ENCODE measurements around the gene EWSR1.
"Not testable (repeated sequence)": the region's sequence is repeated elsewhere in the genome, so short reads cannot be mapped to it uniquely, and the experiment has no call there.

The EWSR1 gene, protein sequence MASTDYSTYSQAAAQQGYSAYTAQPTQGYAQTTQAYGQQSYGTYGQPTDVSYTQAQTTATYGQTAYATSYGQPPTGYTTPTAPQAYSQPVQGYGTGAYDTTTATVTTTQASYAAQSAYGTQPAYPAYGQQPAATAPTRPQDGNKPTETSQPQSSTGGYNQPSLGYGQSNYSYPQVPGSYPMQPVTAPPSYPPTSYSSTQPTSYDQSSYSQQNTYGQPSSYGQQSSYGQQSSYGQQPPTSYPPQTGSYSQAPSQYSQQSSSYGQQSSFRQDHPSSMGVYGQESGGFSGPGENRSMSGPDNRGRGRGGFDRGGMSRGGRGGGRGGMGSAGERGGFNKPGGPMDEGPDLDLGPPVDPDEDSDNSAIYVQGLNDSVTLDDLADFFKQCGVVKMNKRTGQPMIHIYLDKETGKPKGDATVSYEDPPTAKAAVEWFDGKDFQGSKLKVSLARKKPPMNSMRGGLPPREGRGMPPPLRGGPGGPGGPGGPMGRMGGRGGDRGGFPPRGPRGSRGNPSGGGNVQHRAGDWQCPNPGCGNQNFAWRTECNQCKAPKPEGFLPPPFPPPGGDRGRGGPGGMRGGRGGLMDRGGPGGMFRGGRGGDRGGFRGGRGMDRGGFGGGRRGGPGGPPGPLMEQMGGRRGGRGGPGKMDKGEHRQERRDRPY

DNA sequence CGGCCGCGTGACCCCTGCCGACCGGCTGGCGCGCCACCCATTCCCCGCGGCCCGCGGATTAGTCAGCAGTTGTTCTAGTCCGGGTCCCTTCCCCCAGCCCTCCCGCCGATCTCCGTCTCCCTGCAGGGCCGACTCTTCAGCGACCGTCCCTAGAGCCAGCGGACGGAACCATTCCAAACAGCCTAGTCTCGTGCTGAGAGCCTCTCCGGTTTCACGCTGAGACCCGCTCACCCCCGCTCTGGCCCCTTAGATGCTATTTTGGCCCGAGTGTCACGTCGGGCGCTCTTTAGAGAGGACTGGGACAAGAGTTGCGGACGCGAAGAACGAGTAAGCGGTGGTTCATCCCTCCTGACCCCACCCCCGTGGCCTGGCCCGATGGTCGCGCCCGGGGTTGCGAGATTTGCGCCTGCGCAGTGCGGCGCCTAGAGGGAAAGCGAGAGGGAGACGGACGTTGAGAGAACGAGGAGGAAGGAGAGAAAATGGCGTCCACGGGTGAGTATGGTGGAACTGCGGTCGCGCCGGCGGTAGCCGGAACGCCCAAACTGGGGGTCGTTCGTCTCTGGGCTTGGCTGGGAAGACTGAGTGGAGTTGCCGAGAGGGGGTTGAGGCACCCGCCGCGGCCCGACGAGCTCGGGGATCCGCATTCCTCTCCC, at the start of gene EWSR1, which contains the start of gene RHBDD3:
Gene EWSR1 (plus strand): TSS at position 411 of the 653 bp plus-strand sequence. CDS start 69 bp downstream, at position 480.
Gene RHBDD3 (minus strand): TSS at position 124 of the 653 bp plus-strand sequence. CDS start 2,355 bp downstream, outside the sequence.
- in situ Hi-C loops (cut with HindIII; ENCODE audit: low pct_ligation_motif_present, low sequenced_read_pairs) = no loop called here
- peak; percentile 96 for DNase-seq
- Histone ChIP-seq H3K36me3 (replicated peaks) (peaks cover 24% of the 10 kb centered on the region), H3K27me3 (replicated peaks) (no peaks in the 10 kb centered on the region), H3K4me3 (ENCODE audit: low read depth, low read length) (peak within 1 kb of the TSS; percentile 86), H3K27ac (peak within 1 kb of the TSS; percentile 100)
- TF ChIP-seq, protein P1, sequence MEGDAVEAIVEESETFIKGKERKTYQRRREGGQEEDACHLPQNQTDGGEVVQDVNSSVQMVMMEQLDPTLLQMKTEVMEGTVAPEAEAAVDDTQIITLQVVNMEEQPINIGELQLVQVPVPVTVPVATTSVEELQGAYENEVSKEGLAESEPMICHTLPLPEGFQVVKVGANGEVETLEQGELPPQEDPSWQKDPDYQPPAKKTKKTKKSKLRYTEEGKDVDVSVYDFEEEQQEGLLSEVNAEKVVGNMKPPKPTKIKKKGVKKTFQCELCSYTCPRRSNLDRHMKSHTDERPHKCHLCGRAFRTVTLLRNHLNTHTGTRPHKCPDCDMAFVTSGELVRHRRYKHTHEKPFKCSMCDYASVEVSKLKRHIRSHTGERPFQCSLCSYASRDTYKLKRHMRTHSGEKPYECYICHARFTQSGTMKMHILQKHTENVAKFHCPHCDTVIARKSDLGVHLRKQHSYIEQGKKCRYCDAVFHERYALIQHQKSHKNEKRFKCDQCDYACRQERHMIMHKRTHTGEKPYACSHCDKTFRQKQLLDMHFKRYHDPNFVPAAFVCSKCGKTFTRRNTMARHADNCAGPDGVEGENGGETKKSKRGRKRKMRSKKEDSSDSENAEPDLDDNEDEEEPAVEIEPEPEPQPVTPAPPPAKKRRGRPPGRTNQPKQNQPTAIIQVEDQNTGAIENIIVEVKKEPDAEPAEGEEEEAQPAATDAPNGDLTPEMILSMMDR (IDR thresholded peaks at IDR 0.05; ENCODE audit: low read depth, low read length, missing control alignments) = no peak

DNA sequence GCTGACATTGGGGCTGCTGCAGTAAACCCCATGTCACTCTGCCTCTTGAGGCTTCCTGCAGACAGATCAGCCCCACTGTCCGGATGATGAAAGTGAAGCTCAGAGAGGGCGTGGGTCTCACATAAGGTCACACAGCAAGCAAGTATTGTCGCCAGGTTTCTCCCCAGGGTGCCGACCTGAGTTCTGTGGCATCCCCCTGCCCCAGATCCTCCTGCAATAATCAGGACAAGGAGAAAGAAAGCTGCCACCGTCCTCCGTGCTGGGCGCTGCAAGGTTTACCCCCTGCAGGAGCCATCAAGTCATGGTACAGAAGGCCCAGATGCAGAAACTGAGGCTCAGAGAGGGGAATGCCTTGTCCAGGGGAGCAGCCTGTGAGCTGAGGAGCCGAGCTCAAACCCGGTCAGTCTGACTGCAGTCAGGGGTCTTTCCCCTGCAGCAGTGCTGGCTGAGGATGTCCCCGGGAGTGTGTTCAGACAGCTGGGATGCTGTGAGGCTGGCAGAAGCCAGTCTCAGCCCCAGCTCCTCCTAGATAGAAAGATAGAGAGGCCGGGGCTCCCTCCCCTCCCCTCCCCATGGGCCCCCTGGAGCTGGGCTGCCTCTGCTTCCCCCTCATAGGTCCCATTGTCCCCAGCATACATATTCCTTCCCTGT, 49.2 kb upstream of the EWSR1 start:
- no peaks in the 10 kb centered on the region for H3K36me3 ChIP-seq (replicated peaks)
- H3K27ac ChIP-seq = no peak overlapping the region
- DNase-seq = no peak
- H3K4me3 ChIP-seq (ENCODE audit: low read depth, low read length) = no peak overlapping the region
- TF ChIP-seq, protein P1 (IDR thresholded peaks at IDR 0.05; ENCODE audit: low read depth, low read length, missing control alignments) = no peak
- in situ Hi-C loops (cut with HindIII; ENCODE audit: low pct_ligation_motif_present, low sequenced_read_pairs) = no loop called here
- no peaks in the 10 kb centered on the region for H3K27me3 ChIP-seq (replicated peaks)

DNA sequence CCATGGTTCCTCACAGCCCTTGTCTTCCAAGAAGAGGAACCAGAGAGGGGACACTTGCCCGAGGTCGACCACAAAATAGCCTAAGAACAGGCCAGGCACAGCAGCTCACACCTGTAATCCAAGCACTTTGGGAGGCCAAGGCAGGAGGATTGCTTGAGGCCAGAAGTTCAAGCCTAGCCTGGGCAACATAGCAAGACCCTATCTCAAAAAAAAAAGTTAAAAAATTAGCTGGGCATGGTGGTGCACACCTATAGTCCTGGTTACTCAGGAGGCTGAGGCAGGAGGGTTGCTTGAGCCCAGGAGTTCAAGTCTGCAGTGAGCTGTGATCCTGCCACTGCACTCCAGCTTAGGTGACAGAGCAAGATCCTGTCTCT, 48.7 kb upstream of the EWSR1 start:
- DNase-seq; H3K27me3 ChIP-seq (replicated peaks); in situ Hi-C loops (cut with HindIII; ENCODE audit: low pct_ligation_motif_present, low sequenced_read_pairs): not testable (repeated sequence)

DNA sequence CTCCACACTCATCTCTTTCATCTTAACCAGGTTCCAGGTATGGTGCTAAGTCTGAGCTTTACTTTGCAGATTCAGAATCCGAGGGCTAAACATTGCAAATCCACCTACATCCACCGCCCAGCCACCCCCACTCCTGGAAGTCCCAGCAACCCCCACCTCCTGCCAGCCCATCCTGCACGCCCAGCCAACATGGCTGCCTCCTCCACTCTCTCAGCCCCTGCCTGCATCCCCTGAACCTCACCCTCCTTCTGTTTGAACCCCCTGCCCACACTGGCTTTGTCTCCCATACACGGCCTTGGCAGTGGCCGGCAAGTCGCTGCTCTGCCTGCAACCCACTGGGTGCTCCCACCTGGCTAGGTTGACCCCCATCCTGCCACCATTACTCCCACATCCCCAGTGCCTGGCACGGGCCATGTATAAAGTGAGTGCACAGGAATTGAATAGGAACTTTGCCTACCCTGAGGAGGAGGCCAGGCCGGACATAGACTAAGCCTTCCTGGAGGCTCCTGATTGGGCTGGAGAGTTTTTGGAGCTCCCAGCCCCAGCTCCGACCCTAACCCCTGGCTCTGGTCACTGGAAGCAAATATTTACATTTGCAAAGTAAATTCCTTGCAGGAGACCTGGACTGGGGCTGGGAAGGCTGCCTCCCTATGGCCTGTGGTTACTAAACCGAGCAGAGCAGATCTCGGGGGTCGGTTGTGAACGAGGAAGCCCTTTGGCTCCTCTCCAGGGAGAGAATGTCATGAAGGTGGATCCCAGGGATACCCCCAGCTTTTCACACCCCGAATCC, 48.0 kb upstream of the EWSR1 start:
- Histone ChIP-seq H3K4me3 (ENCODE audit: low read depth, low read length) (no peak overlapping the region), H3K27ac (no peak overlapping the region), H3K27me3 (replicated peaks) (no peaks in the 10 kb centered on the region), H3K36me3 (replicated peaks) (no peaks in the 10 kb centered on the region)
- TF ChIP-seq, protein P1 (IDR thresholded peaks at IDR 0.05; ENCODE audit: low read depth, low read length, missing control alignments) = no peak
- DNase-seq = no peak
- in situ Hi-C loops (cut with HindIII; ENCODE audit: low pct_ligation_motif_present, low sequenced_read_pairs) = no loop called here

More for the DNA sequence above, 48.7 kb upstream of the EWSR1 start:
- not testable (repeated sequence) for H3K36me3 ChIP-seq (replicated peaks); H3K4me3 ChIP-seq (ENCODE audit: low read depth, low read length); H3K27ac ChIP-seq

DNA sequence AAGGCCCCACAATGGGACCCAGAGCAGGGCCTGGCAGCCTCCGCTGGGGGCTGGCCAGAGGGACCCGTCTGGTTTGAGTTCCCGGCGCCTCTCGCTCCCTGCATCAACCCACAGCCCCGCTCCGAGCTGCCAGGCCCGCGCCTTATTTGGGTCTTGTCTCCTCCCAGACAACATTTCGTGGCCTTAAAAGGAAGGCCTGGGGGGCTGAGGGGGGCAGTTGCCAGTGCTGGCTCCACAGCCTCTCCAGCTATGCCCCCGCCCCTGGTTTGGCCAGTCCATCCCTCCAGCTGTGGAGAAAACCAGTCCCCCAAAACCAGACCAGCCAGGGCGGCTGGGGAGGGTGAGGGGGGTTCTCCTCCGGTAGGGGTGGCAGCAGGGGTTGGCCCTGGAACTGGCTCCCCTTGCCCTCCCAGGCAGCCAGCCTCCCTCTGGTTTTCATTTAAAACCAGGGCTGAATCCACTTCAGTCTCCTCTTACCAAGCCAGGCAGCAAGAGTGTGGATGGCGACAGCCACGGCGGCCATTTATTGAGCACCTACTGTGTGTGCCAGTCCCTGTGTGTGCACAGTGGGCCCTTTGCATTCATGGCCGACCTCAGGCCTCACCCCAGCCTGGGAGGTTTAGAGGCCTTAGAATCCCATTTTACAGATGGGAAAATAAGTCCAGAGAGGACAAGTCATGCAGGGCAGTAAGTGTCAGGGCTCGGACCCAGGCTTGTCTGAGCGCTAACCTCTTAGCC, 43.8 kb upstream of the EWSR1 start:
- Histone ChIP-seq H3K27me3 (replicated peaks) (no peaks in the 10 kb centered on the region), H3K27ac (no peak overlapping the region), H3K36me3 (replicated peaks) (no peaks in the 10 kb centered on the region), H3K4me3 (ENCODE audit: low read depth, low read length) (no peak overlapping the region)
- TF ChIP-seq, protein P1 (IDR thresholded peaks at IDR 0.05; ENCODE audit: low read depth, low read length, missing control alignments) = no peak
- in situ Hi-C loops (cut with HindIII; ENCODE audit: low pct_ligation_motif_present, low sequenced_read_pairs) = no loop called here
- no peak for DNase-seq

All from brain microvascular endothelial cell (primary cell).